NCI-H2029 (cell line): ENCODE data around the gene U2SURP.
"Not testable (repeated sequence)": the region's sequence is repeated elsewhere in the genome, so short reads cannot be mapped to it uniquely, and the experiment has no call there.

Source experiments
- DNase-seq: peaks from one replicate; lab custom pipeline; 2025; lab: John Stamatoyannopoulos, UW

Gene U2SURP

DNA sequence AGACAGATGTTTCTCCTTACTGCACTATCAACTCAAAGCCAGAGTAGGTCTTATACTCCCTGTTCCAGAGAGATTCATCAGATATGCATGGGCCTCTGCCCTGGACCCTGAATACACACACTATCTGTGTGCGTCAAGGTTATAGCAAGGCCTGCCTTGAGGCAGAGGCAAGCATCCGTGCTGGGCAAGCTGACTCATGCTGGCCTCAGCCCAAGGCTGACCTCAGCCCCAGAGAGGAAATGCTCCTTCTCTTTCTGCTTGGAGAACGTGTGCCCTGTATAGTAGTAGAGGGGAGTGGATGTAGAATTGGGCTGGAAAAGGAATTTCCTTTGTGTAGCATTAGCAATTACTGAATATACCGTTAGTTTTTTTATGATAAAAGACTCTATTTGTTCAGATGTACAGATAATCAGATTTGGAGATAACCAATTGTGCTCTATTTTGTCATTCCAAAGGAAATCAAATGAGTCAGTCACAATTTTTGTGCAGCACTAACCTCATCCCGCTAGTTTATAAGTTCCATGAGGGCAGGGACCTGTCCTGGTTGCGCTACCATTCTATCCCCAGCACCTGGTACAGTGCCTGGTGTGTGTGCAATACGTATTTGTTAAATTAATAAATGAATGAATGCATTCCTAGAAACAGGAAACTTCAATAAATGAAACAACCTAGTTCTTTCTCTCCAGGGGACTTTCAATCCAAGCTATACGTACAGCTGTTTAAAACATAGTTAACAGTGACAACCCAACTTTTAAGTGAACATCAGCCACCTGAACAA lies 24.6 kb upstream of the U2SURP start:
- peak; percentile 85 for DNase-seq

DNA sequence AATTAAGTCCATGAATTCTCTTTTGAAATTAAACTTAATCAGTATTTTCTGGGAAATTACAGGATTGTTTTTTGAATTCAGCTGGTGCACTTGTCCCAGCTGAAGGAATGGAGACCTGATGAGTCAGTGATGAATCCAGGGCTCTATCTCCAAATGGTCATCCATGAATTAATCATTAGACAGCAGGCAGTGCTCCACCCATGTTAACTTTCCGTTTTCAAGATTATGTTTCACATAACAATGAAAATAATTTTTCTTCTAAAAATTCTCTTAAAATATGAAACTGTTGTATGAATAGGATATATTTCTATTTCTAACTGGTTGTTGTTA lies 24.0 kb upstream of the U2SURP start:
- no peak for DNase-seq

DNA sequence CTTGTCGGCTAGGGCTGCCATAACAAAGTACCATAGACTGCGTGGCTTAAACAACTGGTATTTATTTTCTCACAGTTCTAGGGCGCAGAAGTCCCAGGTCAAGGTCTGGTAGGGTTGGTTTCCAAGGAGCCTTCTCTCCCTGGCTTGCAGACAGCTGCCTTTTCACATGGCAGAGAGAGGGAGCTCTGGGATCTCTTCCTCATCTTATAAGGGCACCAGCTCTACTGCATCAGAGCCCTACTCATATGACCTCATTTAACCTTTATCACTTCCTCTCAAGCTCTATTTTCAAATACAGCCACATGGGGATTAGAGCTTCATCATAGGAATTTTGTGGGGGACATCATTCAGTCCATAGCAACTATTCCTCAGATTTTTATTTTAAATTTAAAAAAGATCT lies 20.3 kb upstream of the U2SURP start:
- DNase-seq, result no peak

DNA sequence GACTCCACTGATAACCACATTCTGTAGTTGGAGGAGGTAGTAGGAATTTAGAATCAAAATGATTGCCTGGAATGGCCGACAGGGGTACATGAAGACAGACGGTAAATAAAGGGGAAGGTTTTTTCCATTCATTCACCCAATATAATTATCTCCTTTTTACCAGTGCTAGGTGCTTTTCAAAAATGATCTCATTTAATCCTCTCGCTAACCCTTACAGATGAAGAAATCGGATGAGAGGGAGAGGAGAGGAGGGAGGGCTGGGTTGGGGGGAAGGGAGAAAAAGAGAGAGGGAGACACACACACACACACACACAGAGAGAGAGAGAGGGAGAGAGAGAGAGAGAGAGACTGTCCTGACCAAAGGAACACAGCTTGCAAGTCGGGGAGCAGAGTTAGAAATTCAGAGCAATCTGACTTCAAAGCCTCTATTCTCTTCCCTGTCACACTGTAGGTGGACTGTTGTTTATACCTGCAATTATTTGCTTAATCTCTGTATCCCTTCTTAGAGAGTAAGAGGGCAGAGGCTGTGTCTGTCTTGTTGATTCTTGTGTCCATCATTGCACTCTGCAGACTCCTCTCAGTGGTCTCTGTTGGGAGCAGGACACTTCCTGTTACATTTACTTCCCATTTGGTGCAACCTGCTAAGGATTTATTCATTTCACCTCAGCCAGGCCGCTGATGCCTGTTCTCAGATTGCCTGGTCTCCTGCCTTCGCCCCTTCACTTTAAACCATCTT lies 19.2 kb upstream of the U2SURP start:
- DNase-seq, result no peak

DNA sequence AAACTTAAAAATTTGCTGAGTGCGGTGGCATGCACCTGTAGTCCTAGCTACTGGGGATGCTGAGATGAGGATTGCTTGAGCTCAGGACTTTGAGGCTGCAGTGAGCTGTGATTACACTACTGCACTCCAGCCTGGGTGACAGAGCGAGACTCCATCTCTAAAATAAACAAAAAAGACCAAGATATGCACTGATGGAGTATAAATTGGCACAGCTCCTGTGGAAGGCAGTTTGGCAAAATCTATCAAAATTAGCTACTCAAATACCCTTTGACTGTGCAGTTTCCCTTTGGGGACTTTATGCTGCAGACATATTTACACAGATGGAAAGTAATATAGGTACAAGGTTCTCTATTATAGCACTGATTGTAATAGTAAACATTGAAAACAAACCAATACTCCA lies 18.1 kb upstream of the U2SURP start:
- no peak for DNase-seq

- no peak for DNase-seq
Observed at GRCh38 chr3:142984255-142984654, 17.1 kb upstream of the U2SURP start.

DNA sequence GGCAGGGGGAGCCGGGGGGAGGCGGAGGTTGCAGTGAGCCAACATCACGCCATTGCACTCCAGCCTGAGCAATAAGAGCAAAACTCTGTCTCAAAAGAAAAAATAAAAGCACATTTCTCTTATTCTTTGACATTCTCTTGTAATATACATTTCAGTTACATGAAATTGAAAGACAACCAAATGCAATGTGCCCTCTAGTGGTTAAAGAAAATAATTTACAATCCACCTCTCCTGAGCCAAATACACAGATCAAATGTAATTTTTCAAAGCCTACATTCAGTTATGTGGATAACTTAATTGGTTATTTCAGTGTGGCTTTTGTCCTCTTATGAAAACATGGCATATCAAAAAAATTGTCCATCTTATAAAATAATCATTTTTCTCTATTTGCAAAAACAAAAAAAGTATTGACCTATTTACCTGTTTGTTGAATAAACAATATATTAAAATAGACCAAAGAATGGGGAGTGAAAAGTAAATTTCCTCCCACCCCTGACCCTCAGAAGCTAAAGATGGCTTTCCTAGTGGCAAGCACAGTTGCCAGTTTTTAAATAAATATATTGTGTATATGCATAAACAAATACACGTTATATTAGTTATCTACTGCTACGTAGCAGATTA lies 14.2 kb upstream of the U2SURP start:
- DNase-seq, result no peak

- DNase-seq, result no peak
Observed at GRCh38 chr3:142987707-142988106, 13.7 kb upstream of the U2SURP start.

- DNase-seq, result not testable (repeated sequence)
Observed at GRCh38 chr3:142988221-142988620, 13.1 kb upstream of the U2SURP start.

GRCh38 chr3:142988826-142989225 lies 12.5 kb upstream of the U2SURP start:
- DNase-seq, result not testable (repeated sequence)

DNA sequence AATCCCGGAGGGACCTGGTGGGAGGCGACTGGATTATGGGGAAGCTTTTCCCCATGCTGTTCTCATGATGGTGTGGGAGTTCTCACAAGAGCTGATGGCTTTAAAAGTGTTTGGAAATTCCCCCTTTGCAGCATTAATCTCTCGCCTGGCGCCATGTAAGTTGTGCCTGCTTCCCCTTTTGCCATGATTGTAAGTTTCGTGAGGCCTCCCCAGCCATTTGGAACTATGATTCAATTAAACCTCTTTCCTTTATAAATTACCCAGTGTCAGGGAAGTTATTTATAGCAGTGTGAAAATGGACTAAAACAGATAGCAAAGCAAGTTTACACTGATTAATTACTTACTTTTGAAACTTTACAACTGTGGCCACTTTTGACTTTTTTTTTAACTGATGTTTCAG lies 10.6 kb upstream of the U2SURP start:
- DNase-seq, result no peak

GRCh38 chr3:142992323-142992722 lies 9.0 kb upstream of the U2SURP start:
- DNase-seq, result no peak

- DNase-seq, result peak; percentile 46
Observed at GRCh38 chr3:142993958-142994442, 7.4 kb upstream of the U2SURP start.

GRCh38 chr3:142997330-142997729 lies 4.0 kb upstream of the U2SURP start:
- DNase-seq, result no peak

DNA sequence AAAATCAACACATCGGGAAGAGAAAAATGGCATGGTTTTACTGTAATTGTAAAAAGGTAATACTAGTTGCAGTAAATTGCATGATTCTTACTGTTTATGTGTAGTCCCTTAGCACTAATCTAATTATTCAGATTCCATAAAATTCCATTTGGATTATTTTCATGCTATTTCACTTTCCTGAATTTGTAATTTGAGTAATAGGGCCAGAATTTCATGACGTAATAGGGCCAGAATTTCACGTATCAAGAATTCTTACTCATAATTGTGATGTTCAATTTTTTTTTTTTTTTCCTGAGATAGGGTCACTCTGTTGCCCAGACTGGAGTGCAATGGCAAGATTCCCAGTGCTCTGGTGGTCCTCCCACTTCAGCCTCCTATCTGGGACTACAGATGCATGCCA lies 2.9 kb upstream of the U2SURP start:
- no peak for DNase-seq

DNA sequence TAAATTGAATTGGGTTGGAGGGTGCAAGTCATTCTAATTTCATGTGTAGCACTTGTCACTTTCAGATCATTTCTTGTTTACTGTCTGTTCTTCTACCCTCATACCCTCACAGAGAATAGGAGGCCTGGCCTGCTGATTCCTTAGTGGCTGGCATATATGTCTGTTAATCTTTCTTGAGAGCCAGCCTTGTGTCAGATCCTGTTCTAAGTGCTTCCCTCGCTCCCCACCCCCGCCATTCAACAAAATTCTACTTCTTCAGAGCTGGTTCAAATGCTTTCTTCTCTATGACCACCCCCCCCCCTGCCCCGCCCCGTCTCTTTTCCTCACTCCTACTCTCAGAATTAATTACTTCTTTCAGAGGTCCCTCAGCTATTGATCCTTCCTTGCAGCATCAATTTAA lies 1.5 kb upstream of the U2SURP start:
- DNase-seq, result no peak

DNA sequence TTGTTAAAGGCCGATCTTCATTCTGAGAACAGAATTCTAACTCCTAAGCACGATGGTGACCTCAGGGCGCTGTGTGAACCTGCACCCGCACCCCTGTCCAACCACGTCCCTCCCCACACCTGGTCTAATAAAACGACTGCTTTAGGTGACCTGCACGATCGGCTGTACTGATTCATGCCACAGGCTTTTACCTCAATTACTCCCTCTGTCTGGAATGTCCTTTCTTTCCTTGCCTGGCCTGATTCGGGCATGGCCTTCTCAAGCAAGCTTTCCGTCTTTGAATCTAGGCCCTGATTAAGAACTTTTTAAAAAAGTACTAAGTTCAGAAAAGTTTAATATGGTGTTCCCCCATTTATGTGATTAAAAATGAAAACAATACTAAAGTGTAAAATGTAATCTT lies 842 bp upstream of the U2SURP start:
- DNase-seq, result no peak

GRCh38 chr3:143001034-143001368 lies 369 bp upstream of the U2SURP start:
- peak; percentile 88 for DNase-seq

- no peak for DNase-seq
Observed at GRCh38 chr3:143002083-143002712, 828 bp downstream of the U2SURP start.

DNA sequence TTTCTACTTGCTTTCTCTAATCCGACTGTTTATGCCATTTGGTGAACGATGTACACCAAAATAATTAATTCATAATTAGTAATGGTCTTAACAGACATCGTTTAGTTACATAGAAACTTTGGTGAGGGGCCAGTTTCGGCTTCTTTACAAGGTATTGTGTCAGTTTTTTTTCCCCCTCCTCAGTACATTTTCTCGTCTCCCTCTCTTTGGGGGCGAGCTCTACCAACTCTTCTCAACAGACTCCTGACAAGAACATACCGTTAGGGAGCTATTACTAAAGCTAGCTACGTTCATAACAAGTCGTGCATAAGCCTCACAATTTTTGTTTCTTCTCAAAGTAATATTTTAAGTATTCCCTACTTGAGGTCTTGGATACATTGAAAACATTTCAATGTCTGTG lies 1.4 kb downstream of the U2SURP start:
- no peak for DNase-seq

GRCh38 chr3:143004823-143005222 lies 3.5 kb downstream of the U2SURP start:
- no peak for DNase-seq

DNA sequence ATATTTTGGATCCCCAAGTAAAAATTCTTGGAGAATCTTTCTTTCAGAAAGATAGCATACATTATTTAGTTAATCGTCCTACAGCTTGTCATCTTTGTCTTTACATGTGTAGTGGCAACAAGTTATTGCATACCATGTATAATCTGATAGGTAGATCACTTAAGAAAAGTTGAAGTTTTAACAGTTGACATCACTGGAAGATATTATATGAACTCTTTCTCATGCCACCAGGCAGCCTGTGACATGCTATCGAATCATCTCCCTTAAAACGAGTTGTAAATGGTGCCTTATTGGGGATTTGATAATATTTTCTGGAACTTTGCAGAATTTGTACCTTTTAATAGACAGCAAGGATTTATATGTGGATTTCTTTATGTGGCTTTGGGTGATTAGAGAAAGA lies 8.7 kb downstream of the U2SURP start:
- DNase-seq, result no peak

DNA sequence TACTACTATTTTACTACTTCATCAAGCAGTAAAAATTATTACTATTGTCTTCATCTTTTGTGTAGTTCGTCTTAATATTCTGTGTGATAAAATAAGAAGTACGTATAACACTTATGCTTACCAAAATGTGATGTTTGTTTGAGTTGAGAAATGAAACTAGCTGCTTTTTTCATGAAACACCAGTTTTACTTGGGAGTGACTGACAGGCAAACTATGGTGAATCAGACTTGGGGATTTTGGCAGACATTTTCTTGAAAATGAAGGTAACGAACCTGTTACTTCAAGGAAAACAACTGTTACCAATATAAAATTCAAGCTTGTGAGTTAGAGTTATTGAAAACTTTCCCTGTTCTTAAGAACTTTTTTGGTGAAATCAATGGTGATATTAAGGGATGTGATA lies 10.3 kb downstream of the U2SURP start:
- no peak for DNase-seq
